ENCODE results near the gene CHD6.

DNA sequence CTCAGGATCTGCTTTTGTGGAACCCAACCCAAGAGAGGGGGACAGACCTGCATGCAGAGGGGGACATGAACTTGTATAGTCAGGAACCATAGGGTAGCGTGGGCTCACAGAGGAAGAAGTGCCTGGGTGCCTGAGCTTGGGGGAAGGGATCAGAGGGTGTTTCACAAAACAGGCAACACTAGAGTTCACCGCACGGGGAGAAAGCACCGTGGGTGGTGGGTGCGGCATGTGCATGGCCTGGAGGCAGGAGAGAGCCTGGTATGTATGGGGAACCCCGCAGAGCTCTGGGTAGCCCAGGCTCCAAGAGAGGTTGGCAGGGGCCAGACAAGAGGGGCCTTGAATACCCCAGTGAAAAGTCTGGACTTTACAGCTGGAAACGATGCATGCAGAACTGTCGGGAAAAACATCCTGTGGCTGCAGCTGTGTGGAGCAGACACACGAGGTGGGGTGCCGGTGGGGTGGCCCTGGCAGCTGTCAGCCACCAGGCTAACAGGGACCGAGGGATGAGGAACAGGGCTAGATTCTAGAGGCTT is 244.9 kb downstream of the CHD6 start:
- TF ChIP-seq, protein P1, sequence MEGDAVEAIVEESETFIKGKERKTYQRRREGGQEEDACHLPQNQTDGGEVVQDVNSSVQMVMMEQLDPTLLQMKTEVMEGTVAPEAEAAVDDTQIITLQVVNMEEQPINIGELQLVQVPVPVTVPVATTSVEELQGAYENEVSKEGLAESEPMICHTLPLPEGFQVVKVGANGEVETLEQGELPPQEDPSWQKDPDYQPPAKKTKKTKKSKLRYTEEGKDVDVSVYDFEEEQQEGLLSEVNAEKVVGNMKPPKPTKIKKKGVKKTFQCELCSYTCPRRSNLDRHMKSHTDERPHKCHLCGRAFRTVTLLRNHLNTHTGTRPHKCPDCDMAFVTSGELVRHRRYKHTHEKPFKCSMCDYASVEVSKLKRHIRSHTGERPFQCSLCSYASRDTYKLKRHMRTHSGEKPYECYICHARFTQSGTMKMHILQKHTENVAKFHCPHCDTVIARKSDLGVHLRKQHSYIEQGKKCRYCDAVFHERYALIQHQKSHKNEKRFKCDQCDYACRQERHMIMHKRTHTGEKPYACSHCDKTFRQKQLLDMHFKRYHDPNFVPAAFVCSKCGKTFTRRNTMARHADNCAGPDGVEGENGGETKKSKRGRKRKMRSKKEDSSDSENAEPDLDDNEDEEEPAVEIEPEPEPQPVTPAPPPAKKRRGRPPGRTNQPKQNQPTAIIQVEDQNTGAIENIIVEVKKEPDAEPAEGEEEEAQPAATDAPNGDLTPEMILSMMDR (conservative IDR thresholded peaks at IDR 0.05 in 1 of 2, IDR thresholded peaks at IDR 0.05 in 1 of 2; ENCODE audit: extremely low read depth in 1 of 2, insufficient read depth in 1 of 2, low read depth in 1 of 2, low read length in 2 of 2) = no peak
- no peak for TF ChIP-seq EZH2 (IDR thresholded peaks at IDR 0.05; ENCODE audit: borderline replicate concordance, low read length)

Data from mammary epithelial cell (primary cell).